ENCODE results near the gene LHPP. TPM values are rescaled to one million over a fixed set of nuclear protein-coding genes. Genes with fewer than 3 reads are reported as not detected.

Gene LHPP
- total and polyA plus RNA-seq, 2 donors (not counting 1 experiment from before 2014, with no cell fraction given): 10.2 to 15.6 TPM

DNA sequence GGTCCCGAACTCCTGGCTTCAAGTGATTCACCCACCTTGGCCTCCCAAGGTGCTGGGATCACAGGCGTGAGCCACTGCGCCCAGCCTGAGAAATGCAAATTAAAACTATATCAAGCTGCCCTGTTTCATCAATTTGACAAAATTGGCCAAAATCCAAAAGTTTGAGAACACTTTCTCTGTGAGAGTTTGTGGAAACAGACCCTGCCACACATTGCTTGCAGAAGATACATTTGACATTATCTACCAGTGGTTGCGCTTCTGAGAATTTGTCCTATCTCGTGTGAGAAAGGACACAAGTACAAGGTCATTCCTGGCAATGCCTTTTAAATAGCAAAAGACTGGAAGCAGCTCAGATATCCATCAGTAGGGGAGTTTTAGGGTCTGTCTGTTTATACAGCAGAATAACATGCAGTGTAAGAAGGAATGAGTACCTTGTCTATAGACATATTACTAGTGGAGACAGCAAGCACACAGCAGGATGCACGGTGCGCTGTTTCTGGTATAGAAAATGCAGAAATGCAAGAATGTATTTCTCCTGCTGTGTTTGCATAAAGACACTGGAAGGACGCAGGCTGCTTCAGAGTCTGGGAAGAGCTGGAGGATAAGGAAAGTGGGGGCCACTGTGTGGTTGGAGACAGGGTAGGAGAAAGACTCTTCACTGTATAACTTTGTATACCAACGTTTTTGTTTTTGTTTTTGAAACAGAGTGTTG, 4.3 kb downstream of the LHPP start:
- H3K36me3 ChIP-seq (ENCODE audit: control insufficient read depth, insufficient read depth, low read length): no peaks in the 10 kb centered on the region
- H3K27ac ChIP-seq (ENCODE audit: insufficient read depth, low read length): no peak overlapping the region

GRCh38 chr10:124467165-124467564, 5.5 kb downstream of the LHPP start:
- no peak for TF ChIP-seq EZH2 (IDR thresholded peaks at IDR 0.05; ENCODE audit: low read length, missing control alignments)
- TF ChIP-seq, protein P1, sequence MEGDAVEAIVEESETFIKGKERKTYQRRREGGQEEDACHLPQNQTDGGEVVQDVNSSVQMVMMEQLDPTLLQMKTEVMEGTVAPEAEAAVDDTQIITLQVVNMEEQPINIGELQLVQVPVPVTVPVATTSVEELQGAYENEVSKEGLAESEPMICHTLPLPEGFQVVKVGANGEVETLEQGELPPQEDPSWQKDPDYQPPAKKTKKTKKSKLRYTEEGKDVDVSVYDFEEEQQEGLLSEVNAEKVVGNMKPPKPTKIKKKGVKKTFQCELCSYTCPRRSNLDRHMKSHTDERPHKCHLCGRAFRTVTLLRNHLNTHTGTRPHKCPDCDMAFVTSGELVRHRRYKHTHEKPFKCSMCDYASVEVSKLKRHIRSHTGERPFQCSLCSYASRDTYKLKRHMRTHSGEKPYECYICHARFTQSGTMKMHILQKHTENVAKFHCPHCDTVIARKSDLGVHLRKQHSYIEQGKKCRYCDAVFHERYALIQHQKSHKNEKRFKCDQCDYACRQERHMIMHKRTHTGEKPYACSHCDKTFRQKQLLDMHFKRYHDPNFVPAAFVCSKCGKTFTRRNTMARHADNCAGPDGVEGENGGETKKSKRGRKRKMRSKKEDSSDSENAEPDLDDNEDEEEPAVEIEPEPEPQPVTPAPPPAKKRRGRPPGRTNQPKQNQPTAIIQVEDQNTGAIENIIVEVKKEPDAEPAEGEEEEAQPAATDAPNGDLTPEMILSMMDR (conservative IDR thresholded peaks at IDR 0.05 in 1 of 2, IDR thresholded peaks at IDR 0.05 in 1 of 2; ENCODE audit: low read depth in 1 of 2, low read length in 2 of 2): no peak
- Histone ChIP-seq H3K27me3 (ENCODE audit: control insufficient read depth, insufficient read depth, low read length) (no peaks in the 10 kb centered on the region), H3K9me3 (ENCODE audit: control insufficient read depth, insufficient read depth, low read depth, low read length) (no peaks in the 10 kb centered on the region), H3K9ac (ENCODE audit: insufficient read depth, low read length) (no peak overlapping the region), H3K36me3 (ENCODE audit: control insufficient read depth, insufficient read depth, low read length) (no peaks in the 10 kb centered on the region), H3K4me2 (ENCODE audit: extremely low read depth, insufficient read depth, low read length) (no peak overlapping the region), H3K4me3 (replicated peaks in 1 of 4; ENCODE audit: control extremely low read depth in 1 of 4, insufficient read depth in 1 of 4, low read depth in 3 of 4, low read length in 4 of 4) (no peak overlapping the region), H3K27ac (ENCODE audit: insufficient read depth, low read length) (no peak overlapping the region), H3K4me1 (ENCODE audit: control insufficient read depth, extremely low read depth, insufficient read depth, low read length) (no peaks in the 10 kb centered on the region), H2AFZ (ENCODE audit: low read length) (no peak overlapping the region), H4K20me1 (ENCODE audit: control insufficient read depth, extremely low read depth, insufficient read depth, low read length) (no peaks in the 10 kb centered on the region), H3K79me2 (ENCODE audit: control insufficient read depth, insufficient read depth, low read length) (no peaks in the 10 kb centered on the region)
- DNase-seq (ENCODE audit: low read depth in 2 of 2): no peak

More for the DNA sequence above, 4.3 kb downstream of the LHPP start:
- TF ChIP-seq, protein P1 (conservative IDR thresholded peaks at IDR 0.05 in 1 of 2, IDR thresholded peaks at IDR 0.05 in 1 of 2; ENCODE audit: low read depth in 1 of 2, low read length in 2 of 2): no peak
- no peak for TF ChIP-seq EZH2 (IDR thresholded peaks at IDR 0.05; ENCODE audit: low read length, missing control alignments)
- H4K20me1 ChIP-seq (ENCODE audit: control insufficient read depth, extremely low read depth, insufficient read depth, low read length): no peaks in the 10 kb centered on the region
- H3K9ac ChIP-seq (ENCODE audit: insufficient read depth, low read length): no peak overlapping the region
- DNase-seq (ENCODE audit: low read depth in 2 of 2): no peak
- H3K9me3 ChIP-seq (ENCODE audit: control insufficient read depth, insufficient read depth, low read depth, low read length): no peaks in the 10 kb centered on the region
- H3K79me2 ChIP-seq (ENCODE audit: control insufficient read depth, insufficient read depth, low read length): no peaks in the 10 kb centered on the region
- H2AFZ ChIP-seq (ENCODE audit: low read length): no peak overlapping the region
- no peak overlapping the region for H3K4me2 ChIP-seq (ENCODE audit: extremely low read depth, insufficient read depth, low read length)
- no peak overlapping the region for H3K4me3 ChIP-seq (replicated peaks in 1 of 4; ENCODE audit: control extremely low read depth in 1 of 4, insufficient read depth in 1 of 4, low read depth in 3 of 4, low read length in 4 of 4)
- no peaks in the 10 kb centered on the region for H3K4me1 ChIP-seq (ENCODE audit: control insufficient read depth, extremely low read depth, insufficient read depth, low read length)
- H3K27me3 ChIP-seq (ENCODE audit: control insufficient read depth, insufficient read depth, low read length): no peaks in the 10 kb centered on the region

DNA sequence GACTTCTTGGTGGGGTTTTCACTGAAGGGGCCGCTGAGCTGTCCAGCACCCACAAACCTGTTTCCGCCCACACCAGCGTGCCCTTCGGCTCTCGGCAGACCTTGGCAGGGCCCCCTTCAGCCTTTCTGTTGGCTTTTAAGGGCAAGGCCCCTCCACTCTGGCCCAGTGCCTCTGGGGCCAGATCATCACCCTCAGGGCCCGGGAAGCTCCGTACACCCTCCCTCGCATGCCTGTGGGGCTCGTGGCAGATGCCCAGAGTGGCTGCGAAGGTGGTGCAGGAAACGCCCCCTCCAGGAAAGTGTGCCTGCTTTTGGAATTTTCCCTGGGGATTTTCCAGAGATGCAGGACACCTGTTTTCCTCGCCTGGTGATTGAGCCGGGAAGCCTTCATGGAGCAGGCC, 7.0 kb downstream of the LHPP start:
- Histone ChIP-seq H4K20me1 (ENCODE audit: control insufficient read depth, extremely low read depth, insufficient read depth, low read length) (no peaks in the 10 kb centered on the region), H3K36me3 (ENCODE audit: control insufficient read depth, insufficient read depth, low read length) (no peaks in the 10 kb centered on the region), H3K4me3 (replicated peaks in 1 of 4; ENCODE audit: control extremely low read depth in 1 of 4, insufficient read depth in 1 of 4, low read depth in 3 of 4, low read length in 4 of 4) (no peak overlapping the region), H3K27me3 (ENCODE audit: control insufficient read depth, insufficient read depth, low read length) (no peaks in the 10 kb centered on the region), H3K9me3 (ENCODE audit: control insufficient read depth, insufficient read depth, low read depth, low read length) (no peaks in the 10 kb centered on the region), H3K79me2 (ENCODE audit: control insufficient read depth, insufficient read depth, low read length) (no peaks in the 10 kb centered on the region), H3K4me1 (ENCODE audit: control insufficient read depth, extremely low read depth, insufficient read depth, low read length) (no peaks in the 10 kb centered on the region), H3K4me2 (ENCODE audit: extremely low read depth, insufficient read depth, low read length) (no peak overlapping the region), H3K27ac (ENCODE audit: insufficient read depth, low read length) (no peak overlapping the region), H3K9ac (ENCODE audit: insufficient read depth, low read length) (no peak overlapping the region), H2AFZ (ENCODE audit: low read length) (no peak overlapping the region)
- no peak for TF ChIP-seq EZH2 (IDR thresholded peaks at IDR 0.05; ENCODE audit: low read length, missing control alignments)
- TF ChIP-seq, protein P1 (conservative IDR thresholded peaks at IDR 0.05 in 1 of 2, IDR thresholded peaks at IDR 0.05 in 1 of 2; ENCODE audit: low read depth in 1 of 2, low read length in 2 of 2): no peak
- no peak for DNase-seq (ENCODE audit: low read depth in 2 of 2)
